Activated naive CD8-positive, alpha-beta T cell treated with anti-CD3 and anti-CD28 coated beads, Interleukin-2, amount 50 U/mL, for 16 hours (primary cell): ENCODE results near the gene LENG1.

Experiments used
- DNase-seq: peaks from one replicate; pipeline ENCODE4 v3.0.0-alpha.2; 2020; ENCODE audit warnings: low read depth, low spot score

LENG1 gene

DNA sequence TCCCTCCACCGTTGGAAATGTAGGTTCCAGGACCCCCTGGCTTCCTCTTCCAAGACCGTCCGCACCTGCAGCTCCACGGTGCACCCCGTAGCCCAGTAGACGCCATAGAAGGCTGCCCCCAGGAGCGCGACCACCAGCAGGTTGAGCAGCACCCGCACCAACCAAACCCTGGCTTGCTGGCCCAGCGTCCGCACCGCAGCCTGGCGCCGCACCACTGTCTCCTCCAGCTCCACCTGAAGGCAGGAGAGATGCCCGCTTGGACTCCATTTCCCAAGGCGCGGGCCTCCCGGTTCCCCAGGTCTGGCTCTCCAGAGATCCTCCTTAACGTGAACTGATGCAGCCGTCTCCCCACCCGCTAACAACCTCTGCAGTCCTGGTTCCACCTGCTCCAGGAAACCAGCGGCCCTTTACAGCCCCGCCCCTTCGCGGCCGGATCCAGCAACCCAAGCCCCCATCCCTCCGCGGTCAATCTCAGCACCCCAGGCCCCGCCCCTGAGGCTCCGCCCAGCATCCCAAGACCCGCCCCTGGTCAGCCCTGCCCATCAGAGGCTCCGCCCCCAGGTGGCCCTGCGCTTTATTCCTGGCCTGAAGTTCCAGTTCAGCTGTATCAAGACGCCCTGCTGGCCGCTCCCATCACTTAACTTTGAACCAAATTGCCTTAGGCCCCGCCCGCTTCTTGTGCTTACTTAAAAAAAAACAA is 5.0 kb upstream of the LENG1 start:
- DNase-seq = no peak

DNA sequence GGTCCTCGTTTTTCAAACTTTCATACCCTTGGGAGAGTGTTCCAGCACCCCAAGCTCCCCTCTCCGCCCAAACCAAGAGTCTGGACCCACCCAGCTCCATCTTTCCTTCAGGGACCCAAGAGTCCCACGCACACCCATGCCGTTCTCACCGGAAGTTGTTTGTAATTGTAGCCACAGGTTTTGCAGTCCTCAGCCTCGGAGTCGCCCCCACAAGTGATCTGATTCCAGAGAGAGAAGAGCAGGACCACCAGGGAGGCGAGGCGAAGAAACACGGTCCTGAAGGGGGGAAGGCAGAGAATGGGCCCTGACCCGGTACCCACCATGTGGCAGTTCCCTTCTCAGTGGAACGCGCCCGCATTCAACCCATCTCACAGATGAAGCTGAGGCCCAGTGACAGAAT is 3.4 kb upstream of the LENG1 start:
- no peak for DNase-seq

DNA sequence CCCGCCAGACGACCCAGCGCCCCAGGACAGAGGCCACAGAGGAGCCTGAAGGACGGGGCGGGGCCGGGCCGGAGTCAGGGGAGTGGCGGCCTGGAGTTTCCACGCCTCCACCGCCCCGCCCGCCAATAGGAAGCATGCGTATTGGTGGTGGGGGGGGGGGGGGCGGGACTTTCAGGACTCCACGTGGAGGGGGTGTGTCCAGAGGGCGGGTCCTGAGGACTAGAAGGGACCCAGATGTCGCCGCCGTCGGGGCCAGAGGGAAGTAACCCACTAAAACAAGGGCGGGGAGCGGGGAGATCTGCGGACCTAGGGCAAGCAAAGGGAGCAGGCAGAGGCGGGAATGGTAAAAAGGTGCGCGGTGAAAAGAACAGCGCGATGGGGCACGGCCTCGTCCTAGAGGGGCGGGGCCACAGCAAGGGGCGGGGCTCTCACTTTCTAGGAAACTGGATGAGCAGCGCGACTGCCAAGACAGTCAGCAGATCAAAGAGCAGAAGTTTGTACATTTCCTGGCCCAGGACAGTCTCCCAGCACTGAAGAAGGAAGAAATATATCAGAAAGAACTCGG is 2.8 kb upstream of the LENG1 start:
- peak; percentile 61 for DNase-seq

- no peak for DNase-seq
Measured at GRCh38 chr19:54160854-54161253, 1.3 kb upstream of the LENG1 start.

DNA sequence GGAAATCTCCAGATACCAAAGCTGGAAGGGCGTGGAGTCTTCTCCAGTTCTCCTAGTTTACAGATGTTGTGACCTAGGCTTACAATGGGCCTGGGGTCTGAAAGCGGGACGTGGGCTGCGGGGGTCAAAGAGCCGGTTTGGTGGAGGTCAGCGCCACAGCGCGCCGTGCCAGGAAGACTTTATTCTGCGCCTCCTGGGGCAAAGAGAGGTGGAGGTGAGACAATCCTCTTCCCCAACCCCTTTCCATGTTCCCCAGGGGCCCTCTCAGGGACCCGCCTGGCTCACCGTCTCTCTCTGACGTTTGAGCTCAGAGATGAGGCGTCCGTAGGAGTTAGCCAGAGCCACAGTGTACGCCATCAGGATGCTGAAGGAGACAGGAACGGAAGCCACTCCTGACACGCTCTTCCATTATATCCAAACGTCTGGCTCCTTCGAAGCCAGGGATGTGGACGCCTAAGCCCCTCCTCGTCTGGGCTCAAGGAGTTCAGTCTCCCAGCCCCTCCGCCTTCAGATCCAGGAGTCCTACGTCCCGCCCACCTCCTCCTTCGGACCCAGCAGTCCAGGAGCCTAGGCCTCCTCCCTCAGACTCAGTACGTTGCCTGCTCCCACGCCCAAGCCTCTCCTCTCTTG is 776 bp upstream of the LENG1 start:
- no peak for DNase-seq

GRCh38 chr19:54158812-54159351 is 639 bp downstream of the LENG1 start:
- DNase-seq = no peak

DNA sequence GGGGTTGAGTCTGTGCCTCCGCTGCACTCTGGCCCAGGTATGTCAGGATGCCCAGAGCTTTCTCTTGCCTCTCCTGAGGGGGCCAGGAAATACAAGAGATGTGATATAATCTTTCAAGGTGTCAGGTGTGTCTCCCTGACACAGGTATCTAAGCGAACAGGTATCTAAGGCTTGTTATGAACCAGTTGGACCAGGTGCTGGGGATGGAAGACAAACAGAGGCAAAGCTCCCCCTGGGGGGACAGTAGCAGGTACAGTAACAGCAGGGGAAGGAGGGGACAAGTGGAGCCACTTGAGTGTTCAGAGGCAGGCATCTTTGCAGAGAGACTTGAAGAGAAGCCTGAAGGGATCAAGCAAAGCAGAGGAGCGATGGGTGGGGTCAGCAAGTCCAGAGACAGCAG is 2.6 kb downstream of the LENG1 start:
- DNase-seq = no peak

- DNase-seq = no peak
Measured at GRCh38 chr19:54156490-54156889, 3.0 kb downstream of the LENG1 start.

DNA sequence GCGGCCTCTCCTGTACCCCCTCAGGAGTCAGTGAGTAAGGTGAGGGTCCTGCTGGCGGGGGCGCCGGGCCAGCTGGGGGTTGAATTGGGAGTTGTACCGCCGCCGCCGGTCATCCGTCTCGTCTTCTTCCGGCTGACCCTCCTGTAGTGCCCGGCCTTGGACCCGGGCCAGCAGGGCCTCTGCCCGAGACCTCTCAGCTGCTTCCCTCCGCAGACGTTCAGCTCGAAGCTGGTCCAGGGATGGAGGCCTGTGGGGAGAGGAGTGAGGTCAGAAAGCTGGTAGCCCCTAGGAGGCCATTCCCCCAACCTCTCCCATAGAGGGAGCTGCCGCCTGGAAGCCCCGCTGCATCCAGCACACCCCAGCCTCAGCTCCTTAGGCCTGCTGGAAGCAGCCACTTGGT is 3.8 kb downstream of the LENG1 start:
- DNase-seq = no peak

GRCh38 chr19:54154603-54155345 is 4.7 kb downstream of the LENG1 start:
- DNase-seq = no peak

- DNase-seq = no peak
Measured at GRCh38 chr19:54153731-54154326, 5.7 kb downstream of the LENG1 start.

- no peak for DNase-seq
Measured at GRCh38 chr19:54152878-54153524, 6.5 kb downstream of the LENG1 start.

DNA sequence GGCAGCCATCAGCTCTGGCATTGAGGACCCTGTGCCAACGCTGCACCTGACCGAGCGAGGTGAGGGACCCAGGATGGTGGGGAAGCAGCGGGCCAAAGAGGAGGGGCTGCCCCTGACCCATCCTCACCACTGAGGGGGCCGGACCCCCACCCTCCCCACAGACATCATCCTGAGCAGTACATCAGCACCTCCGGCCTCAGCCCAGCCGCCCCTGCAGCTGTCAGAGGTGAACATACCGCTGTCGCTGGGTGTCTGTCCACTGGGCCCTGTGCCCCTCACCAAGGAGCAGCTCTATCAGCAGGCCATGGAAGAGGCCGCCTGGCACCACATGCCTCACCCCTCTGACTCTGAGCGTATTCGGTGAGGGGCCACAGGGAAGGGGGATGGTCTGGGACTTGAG is 7.3 kb downstream of the LENG1 start:
- no peak for DNase-seq

DNA sequence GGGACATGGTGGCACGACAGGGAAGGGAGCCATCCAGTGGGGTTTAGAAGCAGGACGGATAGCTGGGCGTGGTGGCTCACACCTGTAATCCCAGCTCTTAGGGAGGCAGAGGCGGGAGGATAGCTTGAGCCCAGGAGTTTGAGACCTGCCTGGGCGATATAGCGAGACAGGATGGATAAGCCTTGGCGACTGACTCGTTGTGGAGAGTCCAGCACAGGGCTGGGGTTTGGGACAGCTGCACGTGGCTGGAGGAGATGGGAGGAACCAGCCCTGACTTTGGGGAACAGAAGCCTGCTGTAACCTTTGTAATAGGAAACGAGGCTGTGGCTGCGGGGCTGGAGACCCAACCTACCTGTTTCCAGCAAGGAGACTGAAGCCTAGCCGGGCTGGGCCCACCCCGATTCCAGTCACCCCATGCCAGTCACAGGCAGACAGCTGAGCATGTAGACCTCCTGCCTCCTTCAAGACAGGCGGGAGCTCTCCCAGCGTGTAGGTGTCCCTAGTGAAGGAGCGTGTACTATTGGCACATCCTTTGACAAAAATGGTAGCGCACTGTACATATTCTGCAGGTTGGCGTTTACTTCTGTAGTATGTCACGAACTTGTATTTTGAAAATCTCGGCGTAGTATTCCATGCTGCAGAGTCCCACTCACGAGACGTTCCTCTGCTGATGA is 8.0 kb downstream of the LENG1 start:
- no peak for DNase-seq

DNA sequence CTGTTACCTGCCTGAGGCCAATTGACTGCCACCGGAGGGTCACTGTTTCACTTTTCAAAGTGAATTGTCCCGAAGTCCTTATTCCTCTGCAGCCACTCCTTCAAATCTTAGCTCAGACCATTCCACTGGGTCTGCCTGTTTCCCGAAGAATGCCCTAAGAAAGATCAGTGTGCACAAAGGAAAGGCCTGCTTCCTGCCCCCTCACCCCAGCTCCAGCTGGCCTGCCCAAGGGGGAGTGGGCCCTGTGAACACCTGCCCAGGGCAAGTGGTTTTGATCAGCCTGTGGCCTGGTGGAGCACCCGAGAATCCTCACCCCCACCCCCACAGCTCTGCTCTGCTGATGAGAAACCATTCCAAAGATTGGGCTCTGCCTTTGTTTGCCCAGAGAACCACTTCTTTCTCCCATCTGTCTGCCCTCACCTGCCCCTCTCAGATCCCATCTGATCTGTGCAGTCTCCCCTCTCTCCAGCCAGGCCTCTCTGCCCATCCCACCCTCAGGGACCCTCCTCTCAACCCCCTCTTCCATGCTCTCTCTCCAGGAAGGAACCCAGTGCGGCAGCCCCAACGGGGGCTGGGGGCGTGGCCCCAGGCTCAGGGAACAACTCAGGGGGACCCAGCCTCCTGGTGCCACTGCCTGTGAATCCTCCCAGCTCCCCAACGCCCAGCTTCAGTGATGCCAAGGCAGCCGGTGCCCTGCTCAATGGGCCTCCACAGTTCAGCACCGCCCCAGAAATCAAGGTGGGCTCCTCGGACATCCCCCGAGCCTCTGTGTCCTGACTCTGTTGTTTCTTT is 10.3 kb downstream of the LENG1 start:
- DNase-seq = no peak

GRCh38 chr19:54148158-54148557 is 11.4 kb downstream of the LENG1 start:
- DNase-seq = no peak

GRCh38 chr19:54147676-54148075 is 11.8 kb downstream of the LENG1 start:
- no peak for DNase-seq

DNA sequence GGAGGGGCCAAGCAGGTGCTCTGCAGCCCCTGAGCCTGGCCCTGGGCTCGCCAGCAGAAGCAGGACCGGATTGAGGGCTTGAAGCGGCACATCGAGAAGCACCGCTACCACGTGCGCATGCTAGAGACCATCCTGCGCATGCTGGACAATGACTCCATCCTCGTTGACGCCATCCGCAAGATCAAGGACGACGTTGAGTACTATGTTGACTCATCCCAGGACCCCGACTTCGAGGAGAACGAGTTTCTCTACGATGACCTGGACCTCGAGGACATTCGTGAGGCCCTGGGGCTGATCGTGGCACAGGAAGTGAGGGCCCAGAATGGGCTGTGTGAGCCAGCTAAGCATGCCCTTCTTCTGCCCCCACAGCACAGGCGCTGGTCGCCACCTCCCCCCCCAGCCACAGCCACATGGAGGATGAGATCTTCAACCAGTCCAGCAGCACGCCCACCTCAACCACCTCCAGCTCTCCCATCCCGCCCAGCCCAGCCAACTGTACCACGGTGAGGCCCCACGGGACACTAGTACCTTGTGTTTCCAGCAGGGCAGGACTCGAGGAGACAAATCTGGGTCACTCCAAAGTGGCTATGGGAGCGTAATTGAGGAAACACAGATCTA is 13.9 kb downstream of the LENG1 start:
- no peak for DNase-seq

DNA sequence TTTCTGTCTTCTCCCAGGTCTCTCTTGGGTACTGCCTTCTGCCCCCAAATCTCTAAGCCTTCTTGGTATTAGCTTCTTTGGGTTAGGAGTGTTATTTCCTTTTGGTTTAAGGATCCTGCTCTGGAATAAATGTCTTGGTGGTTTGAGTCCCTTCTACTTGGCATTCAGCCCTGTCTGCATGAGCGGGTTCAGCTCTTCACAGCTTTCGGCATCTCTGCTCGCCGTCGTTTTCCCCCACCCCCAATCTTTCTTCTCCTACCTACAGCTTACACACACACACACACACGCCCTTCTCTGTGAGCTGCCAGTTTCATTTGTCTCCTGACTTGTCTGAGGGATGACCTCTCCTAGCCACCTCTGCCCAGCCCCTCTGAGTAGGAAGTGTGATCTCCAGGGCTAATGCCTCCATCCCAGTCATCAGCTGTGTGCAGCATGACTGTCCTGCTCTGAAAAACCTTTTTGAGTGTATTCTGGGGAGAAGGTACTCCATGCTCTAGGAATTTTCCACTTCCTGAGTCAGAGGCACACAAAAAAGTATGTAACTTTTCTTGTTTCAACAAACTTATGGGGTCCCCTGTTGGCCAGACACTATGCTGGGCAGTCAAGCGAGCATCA is 17.2 kb downstream of the LENG1 start:
- no peak for DNase-seq
